SU-DHL-6 (cell line): Measurements from ENCODE around the gene VSIG4.

Experiments
- H2AFZ ChIP-seq: fragments of 200-600 bp; sonication (generic); 2 replicates; pipeline ENCODE4 v1.6.1; 2014; ENCODE audit warnings: low read depth, mild to moderate bottlenecking, moderate library complexity, mixed read lengths, antibody characterized with exemption, low read length; ENCODE audit not compliant: severe bottlenecking
- H3F3A ChIP-seq: fragments of 200-600 bp; shearing (Covaris generic); 2 replicates; pipeline ENCODE4 v1.6.0; 2016; ENCODE audit warnings: antibody characterized with exemption, mild to moderate bottlenecking; ENCODE audit not compliant: insufficient read depth
- H3K27ac ChIP-seq: fragments of 200-600 bp; sonication (generic); 2 replicates; pipeline ENCODE4 v1.5.1; 2016; ENCODE audit warnings: low read depth, mild to moderate bottlenecking, low read length, moderate library complexity, mixed read lengths
- H3K27me3 ChIP-seq: fragments of 200-600 bp; sonication (generic), shearing (Covaris generic); 2 replicates; pipeline ENCODE4 v1.6.0; 2014; ENCODE audit warnings: mild to moderate bottlenecking, low read length
- H3K36me3 ChIP-seq: fragments of 200-600 bp; sonication (generic); 2 replicates; pipeline ENCODE4 v1.6.1; 2014; ENCODE audit warnings: mild to moderate bottlenecking, low read length, mixed read lengths
- H3K4me2 ChIP-seq: fragments of 300-600, 200-600 bp; shearing (Covaris generic), sonication (generic); 2 replicates; pipeline ENCODE4 v1.6.0; 2014; ENCODE audit warnings: low read length, low read depth, mild to moderate bottlenecking; ENCODE audit not compliant: poor library complexity, severe bottlenecking
- H3K4me3 ChIP-seq: fragments of 200-600 bp; sonication (generic); 2 replicates; pipeline ENCODE4 v1.5.1; 2014; ENCODE audit warnings: antibody characterized with exemption, low read length, mild to moderate bottlenecking, mixed read lengths; ENCODE audit not compliant: insufficient read depth, poor library complexity, severe bottlenecking
- H3K79me2 ChIP-seq: fragments of 200-600 bp; sonication (generic); 2 replicates; pipeline ENCODE4 v1.6.1; 2014; ENCODE audit warnings: mild to moderate bottlenecking, low read length, moderate library complexity; ENCODE audit not compliant: insufficient read depth
- H3K9ac ChIP-seq: fragments of 200-600 bp; sonication (generic); 2 replicates; pipeline ENCODE4 v1.7.0; 2014; ENCODE audit warnings: mild to moderate bottlenecking, low read length
- H3K9me2 ChIP-seq: fragments of 200-600 bp; sonication (generic); replicated peaks from 2 replicates; pipeline ENCODE4 v1.6.1; 2014; ENCODE audit warnings: low read length; ENCODE audit not compliant: insufficient read depth
- H3K9me3 ChIP-seq: fragments of 200-600 bp; sonication (generic); 2 replicates; pipeline ENCODE4 v1.6.1; 2014; ENCODE audit warnings: low read length, mixed read lengths; ENCODE audit not compliant: insufficient read depth
- H4K20me1 ChIP-seq: fragments of 200-600 bp; sonication (generic); 2 replicates; pipeline ENCODE4 v1.6.1; 2014; ENCODE audit warnings: low read depth, mild to moderate bottlenecking, antibody characterized with exemption, low read length, moderate library complexity, mixed read lengths
- EZH2phosphoT487 ChIP-seq: fragments of 200-600 bp; sonication (generic), shearing (Covaris generic); conservative IDR thresholded peaks from 2 replicates; pipeline ENCODE4 v1.6.1; 2018; ENCODE audit warnings: mild to moderate bottlenecking, antibody characterized with exemption, low read length, moderate library complexity, mixed read lengths
- TF ChIP-seq, protein P1 (sequence below): fragments of 200-600 bp; sonication (generic); IDR thresholded peaks from one replicate; pipeline ENCODE4 v1.5.1; 2017; ENCODE audit warnings: antibody characterized with exemption, mild to moderate bottlenecking, low read length, moderate library complexity; ENCODE audit not compliant: insufficient read depth, poor library complexity, severe bottlenecking

Gene VSIG4

DNA sequence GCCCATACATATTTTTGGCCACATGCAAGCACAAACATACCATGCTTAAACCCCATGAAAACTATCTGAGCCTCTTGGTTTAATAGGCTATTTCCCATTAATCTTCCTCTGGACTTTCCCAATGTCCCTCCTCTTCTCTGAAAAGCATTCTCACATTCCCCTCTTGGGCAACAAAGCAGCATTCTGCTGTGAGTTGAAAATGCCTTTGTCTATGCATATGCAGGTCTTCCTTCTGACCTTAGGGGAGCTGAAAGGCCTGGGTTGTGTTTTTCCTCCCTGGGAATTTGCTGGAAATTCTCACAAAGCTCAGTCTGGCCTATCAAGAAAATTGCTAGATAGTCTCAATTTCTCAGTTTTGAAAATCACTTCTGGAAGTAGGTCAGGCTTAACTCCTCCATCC, 4.2 kb downstream of the VSIG4 start:
- TF ChIP-seq EZH2phosphoT487, result no peak
- TF ChIP-seq, protein P1, sequence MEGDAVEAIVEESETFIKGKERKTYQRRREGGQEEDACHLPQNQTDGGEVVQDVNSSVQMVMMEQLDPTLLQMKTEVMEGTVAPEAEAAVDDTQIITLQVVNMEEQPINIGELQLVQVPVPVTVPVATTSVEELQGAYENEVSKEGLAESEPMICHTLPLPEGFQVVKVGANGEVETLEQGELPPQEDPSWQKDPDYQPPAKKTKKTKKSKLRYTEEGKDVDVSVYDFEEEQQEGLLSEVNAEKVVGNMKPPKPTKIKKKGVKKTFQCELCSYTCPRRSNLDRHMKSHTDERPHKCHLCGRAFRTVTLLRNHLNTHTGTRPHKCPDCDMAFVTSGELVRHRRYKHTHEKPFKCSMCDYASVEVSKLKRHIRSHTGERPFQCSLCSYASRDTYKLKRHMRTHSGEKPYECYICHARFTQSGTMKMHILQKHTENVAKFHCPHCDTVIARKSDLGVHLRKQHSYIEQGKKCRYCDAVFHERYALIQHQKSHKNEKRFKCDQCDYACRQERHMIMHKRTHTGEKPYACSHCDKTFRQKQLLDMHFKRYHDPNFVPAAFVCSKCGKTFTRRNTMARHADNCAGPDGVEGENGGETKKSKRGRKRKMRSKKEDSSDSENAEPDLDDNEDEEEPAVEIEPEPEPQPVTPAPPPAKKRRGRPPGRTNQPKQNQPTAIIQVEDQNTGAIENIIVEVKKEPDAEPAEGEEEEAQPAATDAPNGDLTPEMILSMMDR, result no peak
- no peaks in the 10 kb centered on the region for H3K36me3 ChIP-seq
- H3K9ac ChIP-seq, result no peak overlapping the region
- H3F3A ChIP-seq, result no peaks in the 10 kb centered on the region
- H4K20me1 ChIP-seq, result no peaks in the 10 kb centered on the region
- H3K9me2 ChIP-seq, result no peaks in the 10 kb centered on the region
- no peak overlapping the region for H3K4me2 ChIP-seq
- H3K27me3 ChIP-seq, result no peaks in the 10 kb centered on the region
- no peak overlapping the region for H3K4me3 ChIP-seq
- H3K27ac ChIP-seq, result no peak overlapping the region
- H2AFZ ChIP-seq, result no peak overlapping the region
- no peaks in the 10 kb centered on the region for H3K79me2 ChIP-seq
- no peaks in the 10 kb centered on the region for H3K9me3 ChIP-seq

DNA sequence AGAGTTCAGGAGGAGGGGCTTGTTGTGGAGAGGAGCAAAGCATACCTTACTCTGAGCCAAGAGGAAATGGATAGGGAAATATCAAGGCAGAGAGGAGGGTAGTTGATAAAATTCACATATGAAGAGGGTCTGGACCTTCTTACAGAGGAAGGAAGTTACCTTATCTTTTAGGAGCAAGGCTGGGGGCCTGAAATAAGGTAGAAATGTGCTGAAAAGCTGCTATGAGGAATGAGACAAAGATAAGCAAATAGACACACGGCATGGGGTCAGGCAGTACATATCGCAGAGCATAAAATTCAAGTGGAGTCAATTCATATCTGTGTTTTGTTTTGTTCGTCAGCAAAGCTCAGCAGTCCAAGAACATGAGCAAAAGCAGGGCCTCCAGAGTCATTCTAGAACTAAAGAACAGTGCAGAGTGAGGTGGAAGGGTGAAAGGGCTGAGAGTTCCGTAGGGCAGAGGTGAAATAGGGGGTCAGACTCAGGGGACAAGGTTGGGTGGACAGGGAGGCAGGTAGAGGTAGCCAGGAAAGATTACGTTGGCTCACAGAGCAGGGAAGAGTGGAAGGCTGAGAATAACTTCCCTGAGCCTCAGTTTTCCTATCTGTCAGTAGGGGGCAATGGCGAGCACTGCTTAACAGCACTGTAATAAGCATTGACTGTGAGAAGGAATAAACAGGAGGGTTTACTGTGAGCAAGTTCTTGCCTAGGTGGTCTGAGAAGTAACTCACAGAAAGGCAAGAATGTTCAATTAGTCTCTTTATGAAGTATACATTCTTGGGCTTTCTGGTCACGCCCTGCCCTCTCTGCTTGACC, 9.2 kb downstream of the VSIG4 start:
- H3K4me2 ChIP-seq, result no peak overlapping the region
- H3F3A ChIP-seq, result no peaks in the 10 kb centered on the region
- no peak overlapping the region for H2AFZ ChIP-seq
- H4K20me1 ChIP-seq, result no peaks in the 10 kb centered on the region
- no peaks in the 10 kb centered on the region for H3K27me3 ChIP-seq
- no peak overlapping the region for H3K27ac ChIP-seq
- H3K9ac ChIP-seq, result no peak overlapping the region
- TF ChIP-seq, protein P1, result no peak
- TF ChIP-seq EZH2phosphoT487, result no peak
- no peaks in the 10 kb centered on the region for H3K36me3 ChIP-seq
- H3K9me2 ChIP-seq, result no peaks in the 10 kb centered on the region
- H3K4me3 ChIP-seq, result no peak overlapping the region
- no peaks in the 10 kb centered on the region for H3K79me2 ChIP-seq
- no peaks in the 10 kb centered on the region for H3K9me3 ChIP-seq

GRCh38 chrX:66028936-66029335, 10.9 kb downstream of the VSIG4 start:
- H3K4me3 ChIP-seq, result no peak overlapping the region
- no peak overlapping the region for H3K27ac ChIP-seq
- H4K20me1 ChIP-seq, result no peaks in the 10 kb centered on the region
- H2AFZ ChIP-seq, result no peak overlapping the region
- TF ChIP-seq, protein P1, result no peak
- TF ChIP-seq EZH2phosphoT487, result no peak
- no peaks in the 10 kb centered on the region for H3K79me2 ChIP-seq
- H3K9ac ChIP-seq, result no peak overlapping the region
- H3K4me2 ChIP-seq, result no peak overlapping the region
- H3K9me2 ChIP-seq, result no peaks in the 10 kb centered on the region
- no peaks in the 10 kb centered on the region for H3K9me3 ChIP-seq
- H3K36me3 ChIP-seq, result no peaks in the 10 kb centered on the region
- no peaks in the 10 kb centered on the region for H3K27me3 ChIP-seq
- H3F3A ChIP-seq, result no peaks in the 10 kb centered on the region
